GM12874 (cell line): ENCODE results near the gene CDH5.

Experiments used
- TF ChIP-seq, protein P1 (sequence below): IDR thresholded peaks from 2 replicates; pipeline ENCODE4 v1.5.1; 2011; ENCODE audit warnings: low read depth, mild to moderate bottlenecking, control low read depth, low read length, moderate library complexity; ENCODE audit not compliant: insufficient read depth

CDH5 gene

DNA sequence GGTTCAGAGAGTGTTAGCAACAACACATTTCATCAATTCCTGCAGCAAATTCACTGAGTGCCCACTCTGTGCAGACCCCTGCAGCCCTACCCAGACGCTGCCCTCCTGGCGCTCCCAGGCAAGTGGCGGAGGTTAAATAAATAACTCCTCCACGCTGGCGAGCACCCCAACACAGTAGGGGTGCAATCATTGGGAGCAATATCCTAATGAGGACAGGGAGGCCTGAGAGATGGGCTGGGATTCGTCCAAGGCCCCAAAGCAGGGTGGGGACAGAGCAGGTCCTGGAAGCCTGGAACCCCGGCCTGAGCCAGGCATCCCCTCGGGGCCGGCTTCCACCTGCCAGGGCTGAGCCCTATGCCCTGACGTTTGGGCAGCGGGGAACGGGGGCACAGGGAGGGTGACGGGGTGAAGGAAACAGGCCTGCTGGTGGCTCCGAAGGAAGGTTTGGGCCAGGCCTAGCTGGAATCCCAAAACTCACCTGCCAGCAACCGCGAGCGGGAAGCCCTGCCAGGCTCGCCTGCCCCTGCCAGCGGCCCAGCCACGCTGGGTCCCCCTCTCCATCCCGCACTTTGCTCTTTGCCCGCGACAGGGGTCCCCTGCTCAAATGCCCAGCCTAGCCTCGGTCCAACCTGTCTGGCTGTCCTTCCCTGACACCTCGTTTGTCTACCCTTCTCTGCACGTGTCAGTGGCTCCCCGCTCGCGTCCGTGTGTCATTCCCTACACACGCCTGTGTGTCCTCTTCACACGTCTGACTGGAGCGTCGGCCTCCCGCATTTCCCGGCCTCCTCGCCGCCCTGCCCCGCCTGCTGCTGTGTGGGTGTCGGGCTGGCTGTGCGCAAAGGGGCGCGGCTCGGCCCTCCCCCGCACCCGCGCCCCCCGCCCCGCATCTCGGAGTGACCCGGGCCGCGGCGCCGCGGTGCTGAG is 59.9 kb downstream of the CDH5 start:
- TF ChIP-seq, protein P1, sequence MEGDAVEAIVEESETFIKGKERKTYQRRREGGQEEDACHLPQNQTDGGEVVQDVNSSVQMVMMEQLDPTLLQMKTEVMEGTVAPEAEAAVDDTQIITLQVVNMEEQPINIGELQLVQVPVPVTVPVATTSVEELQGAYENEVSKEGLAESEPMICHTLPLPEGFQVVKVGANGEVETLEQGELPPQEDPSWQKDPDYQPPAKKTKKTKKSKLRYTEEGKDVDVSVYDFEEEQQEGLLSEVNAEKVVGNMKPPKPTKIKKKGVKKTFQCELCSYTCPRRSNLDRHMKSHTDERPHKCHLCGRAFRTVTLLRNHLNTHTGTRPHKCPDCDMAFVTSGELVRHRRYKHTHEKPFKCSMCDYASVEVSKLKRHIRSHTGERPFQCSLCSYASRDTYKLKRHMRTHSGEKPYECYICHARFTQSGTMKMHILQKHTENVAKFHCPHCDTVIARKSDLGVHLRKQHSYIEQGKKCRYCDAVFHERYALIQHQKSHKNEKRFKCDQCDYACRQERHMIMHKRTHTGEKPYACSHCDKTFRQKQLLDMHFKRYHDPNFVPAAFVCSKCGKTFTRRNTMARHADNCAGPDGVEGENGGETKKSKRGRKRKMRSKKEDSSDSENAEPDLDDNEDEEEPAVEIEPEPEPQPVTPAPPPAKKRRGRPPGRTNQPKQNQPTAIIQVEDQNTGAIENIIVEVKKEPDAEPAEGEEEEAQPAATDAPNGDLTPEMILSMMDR = no peak

DNA sequence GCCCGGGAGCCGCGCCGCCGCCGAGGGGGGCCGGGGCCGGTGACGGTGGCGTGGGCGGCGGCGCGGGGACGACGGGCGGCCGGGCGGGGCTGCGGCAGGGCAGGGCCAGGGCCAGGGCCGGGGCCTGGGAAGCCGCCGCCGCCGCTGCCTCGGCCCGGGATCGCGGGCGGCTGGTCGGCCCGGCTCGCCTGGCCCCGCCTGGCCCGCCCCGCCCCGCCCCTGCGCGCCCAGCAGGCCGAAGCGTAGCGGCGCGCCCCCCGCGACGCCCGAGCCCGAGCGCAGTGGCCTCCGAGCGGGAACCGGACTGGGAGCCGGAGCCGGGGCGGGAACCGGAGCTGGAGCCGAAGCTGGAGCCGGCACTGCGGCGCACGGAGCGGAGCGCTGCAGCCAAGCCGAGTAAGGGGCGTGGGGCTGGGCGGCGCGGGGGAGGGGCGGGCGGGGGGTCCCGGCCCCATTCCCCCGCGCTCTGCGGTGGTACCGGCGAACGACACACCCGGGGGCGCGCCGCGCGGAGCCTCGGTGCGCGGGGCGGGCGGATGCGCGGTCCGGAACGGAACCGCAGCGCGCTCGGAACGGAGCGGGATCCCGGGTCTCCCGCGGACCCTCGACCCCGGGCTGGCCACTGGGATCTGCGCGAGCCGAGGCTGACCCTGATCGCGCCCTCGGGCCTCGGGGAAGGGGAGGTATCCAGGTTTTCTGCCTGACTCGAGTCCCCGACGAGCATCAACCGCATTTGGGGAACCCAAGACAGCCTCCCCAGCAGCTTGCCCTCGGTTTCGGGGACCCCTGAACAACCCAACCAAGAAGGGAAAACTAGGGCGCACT is 60.8 kb downstream of the CDH5 start, which contains the start of gene BEAN1:
TSS of gene BEAN1 (plus strand) at position 260 of the 825 bp plus-strand sequence. CDS start 10,382 bp downstream, outside the sequence.
- TF ChIP-seq, protein P1 = no peak

DNA sequence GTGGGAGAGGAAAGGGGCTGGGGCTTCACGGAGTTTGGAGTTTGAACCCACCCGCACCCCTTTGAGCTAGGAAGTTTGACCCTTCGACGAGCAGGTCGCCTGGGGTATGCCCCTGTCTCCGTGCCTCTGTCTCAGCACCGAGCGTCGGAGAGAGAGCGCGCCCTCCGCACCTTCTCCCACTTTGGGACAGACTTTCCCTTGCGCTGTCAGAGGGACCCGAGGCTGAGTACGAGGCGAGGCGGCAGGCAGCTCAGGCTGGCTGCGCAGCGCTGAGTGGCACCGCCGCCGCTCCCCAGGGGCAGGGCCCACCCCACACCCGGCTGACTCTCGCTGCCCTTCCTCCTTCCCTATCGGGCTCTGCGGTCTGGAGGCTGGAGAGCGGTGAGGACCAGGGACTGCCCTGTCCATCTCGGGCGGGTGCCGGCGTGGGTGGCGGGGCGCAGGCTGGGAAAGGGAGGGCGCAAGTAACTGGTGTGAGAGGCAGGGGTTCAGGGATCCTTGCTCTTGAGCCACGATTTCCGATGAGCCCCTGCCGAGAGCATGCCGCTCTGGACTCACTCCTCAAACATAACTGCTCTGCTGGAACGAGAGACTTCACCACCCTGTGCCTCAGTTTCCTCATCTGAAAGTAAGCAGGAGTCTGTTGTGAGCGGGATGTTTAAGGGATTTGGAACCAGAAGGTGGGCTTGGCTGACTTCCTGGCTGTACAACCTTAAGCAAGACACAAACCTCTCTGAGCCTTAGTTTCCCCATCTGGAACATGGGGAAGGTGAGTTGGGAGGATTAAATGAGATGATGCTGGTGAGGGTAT is 61.6 kb downstream of the CDH5 start:
- TF ChIP-seq, protein P1 = no peak

DNA sequence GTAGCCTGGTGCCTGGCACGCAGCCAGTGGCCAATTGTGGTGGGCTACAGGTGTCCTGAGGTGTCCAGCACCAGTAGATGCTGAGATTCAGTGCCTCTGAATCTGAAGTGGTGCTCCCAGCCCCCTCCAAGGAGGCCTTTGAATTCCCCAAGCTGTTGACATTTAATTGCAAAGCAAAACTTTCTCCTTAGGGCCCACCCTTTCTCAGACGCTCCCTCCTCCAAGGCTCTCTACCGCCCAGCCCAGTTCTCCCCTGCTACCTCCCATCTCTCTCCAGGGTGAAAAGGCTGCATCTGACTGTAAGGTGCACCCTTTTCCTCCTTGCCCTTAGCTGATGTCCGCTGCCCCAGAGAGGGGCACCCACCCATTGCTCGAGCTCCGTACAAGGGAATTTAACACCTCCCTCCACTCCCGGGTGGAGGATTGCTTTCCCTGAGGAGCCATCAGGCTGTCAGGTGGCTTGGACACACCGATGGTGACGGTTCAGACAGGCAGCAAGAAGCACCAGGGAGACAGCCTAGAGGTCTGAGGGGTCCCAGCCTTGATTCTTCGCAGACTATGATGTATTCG is 62.3 kb downstream of the CDH5 start:
- TF ChIP-seq, protein P1 = no peak

DNA sequence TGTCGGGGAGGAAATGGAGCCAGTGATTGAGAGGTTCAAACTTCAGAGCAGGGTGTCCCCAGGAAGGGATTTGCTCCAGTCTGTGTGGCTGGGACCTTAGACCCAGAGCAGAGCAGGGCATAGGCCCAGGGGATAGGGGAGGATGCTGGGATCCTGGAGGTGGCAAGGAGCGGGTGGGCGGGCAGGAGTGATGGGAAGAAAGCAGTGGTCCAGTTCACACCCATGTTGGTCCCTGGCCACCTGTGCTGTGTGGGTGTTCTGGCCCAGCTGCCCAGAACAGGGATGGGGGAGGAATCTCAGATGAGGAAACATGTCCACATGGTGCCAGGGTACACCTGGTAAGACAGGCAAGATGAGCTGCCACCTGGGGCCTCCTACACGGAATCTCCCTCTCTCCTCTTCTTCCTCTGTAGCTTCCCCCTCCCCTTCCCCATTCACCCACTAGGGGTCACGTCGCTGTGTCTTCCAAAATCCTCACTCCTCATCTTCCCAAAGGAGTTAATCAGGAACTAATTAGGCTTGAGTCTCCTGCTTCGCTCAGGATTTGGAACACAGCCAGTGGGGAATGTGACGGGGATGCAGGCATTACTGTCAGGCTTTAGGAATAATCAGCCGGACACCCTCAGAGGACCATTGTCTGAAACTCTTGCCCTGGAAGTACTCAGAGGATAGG is 62.9 kb downstream of the CDH5 start:
- TF ChIP-seq, protein P1 = no peak

DNA sequence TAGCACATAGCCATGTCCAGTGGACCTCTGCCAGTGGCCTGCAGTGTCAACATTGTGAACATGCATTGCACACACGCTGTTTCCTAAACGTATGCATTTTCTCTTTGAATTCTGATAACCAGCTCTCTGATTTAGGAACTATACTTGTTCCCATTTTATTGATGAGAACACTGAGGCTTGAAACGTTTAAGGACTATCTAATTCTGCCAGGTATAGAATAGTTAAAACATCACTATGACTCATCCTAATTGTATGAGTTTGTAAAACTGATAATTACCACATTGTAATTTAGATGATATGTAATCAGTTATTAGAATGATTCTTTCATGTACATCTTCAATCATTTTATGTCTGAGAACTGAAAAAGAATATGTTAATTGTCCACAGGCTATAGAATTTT is 63.7 kb downstream of the CDH5 start:
- TF ChIP-seq, protein P1 = no peak
